Hepatic stellate cell (primary cell): ENCODE measurements around the gene RBM47.

Source experiments
- DNase-seq: peaks from one replicate; pipeline ENCODE4 v3.0.0; 2011; ENCODE audit warnings: low spot score

RBM47 gene

DNA sequence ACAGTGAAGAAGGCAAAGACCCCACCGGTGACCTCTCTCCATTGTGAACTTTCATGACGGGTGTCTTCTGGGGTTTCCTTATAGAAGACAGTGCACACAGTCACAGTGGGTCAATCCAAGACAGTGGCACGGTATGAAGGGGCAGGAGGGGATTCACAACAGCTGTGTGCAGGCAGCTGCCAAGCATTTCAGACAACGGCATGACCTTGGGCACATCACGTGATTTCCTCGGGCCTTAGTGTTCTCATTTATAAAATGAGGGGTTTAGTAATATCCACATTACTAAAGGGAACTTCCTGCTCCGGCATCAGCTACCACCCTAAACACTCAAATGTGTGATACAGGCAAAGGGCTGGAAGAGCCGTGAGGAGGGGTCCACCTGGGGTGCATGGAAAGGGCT lies 42.9 kb downstream of the RBM47 start:
- no peak for DNase-seq

DNA sequence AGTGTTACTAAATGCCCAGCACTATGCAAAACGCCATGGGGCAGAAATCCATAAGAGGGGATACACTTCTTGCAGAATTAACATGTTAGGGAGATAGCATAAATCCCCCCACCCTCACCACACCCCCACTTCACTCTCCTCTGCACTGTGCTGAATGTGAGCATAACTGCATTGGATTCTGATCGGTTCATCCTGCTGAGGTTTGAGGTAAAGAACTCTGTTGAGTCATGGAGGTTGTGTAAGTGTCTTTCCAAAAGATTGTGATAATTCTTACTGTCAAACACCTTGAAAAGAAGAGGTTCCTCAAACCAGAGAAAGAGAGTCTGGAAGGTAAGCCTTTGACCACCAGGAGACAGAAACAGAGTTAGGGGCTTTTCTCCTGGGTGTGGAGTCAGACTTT lies 43.6 kb downstream of the RBM47 start:
- no peak for DNase-seq

DNA sequence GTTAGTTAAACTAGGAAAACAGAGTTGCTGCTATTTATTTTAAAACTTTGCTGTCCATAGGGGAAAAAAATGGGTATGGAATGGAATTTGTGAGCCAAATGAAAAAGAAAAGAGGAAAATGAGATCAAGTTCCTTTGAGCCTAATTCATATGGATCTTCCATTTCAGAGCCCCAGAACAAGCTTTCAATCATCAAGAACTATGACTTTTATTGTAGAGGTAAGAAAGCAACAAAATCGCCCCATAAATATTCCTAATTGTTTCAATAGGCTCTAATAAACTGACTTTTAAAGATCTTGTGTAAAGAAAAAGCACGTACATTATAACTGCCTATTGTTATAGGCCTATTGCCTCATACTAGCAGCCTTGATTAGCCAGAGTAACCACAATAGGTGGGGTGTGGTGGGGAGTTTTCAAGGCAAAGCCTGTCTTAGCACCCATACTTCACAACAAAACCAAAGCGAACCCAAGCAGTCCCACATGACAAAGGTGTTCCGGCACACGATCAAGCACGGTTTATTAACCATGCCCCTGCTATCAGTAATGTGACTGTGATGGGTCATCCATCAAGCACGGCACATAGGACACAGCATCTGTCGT lies 44.4 kb downstream of the RBM47 start:
- DNase-seq, result no peak

DNA sequence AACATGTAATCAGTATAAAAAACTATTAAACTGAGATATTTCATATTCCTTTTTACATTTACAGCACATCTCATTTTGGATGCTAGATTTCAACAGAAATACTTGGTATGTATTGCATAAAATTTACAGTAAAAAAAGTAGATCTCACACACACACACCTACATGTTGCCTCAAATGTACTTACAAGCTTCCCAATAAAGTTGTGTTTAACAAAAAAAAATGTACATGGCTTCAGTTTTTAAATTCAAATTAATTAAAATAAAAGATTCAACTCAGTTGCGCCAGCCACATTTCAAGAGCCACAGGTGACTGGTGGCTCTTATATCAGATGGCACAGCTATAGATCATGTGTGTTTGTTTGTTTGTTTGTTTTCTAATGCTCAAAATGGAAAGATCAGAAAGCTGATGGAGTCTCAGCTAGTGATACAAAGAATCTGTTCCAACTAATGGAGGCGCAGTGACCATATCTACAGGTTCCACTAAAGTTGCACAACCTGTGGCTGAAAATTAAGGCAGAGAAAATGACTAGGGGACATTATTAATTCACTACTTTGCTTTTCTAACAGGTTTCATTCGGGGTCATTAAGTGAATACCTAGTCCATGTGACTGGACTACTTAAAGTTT lies 45.0 kb downstream of the RBM47 start:
- no peak for DNase-seq

DNA sequence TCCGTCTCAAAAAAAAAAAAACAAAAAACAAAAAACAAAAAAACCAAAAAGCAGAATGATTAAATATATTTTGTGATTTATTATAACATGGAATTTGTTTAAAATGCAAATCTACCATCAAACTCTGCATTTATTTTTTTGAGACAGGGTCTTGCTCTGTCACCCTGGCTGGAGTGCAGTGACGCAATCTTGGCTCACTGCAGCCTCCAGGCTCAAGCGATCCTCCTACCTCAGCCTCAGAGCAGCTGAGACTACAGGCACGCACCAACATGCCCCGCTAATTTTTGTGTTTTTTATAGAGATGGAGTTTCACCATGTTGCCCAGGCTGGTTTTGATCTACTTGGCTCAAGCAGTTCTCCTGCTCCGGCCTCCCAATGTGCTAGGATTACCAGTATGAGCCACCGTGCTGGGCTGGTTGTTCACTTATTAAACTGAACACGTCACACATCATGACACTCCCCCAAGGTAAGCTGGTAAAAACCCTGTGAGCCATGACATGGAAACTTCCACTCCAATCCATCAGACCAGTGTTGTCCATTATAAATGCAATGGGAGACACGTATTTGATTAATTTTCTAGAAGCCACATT lies 45.7 kb downstream of the RBM47 start:
- no peak for DNase-seq

DNA sequence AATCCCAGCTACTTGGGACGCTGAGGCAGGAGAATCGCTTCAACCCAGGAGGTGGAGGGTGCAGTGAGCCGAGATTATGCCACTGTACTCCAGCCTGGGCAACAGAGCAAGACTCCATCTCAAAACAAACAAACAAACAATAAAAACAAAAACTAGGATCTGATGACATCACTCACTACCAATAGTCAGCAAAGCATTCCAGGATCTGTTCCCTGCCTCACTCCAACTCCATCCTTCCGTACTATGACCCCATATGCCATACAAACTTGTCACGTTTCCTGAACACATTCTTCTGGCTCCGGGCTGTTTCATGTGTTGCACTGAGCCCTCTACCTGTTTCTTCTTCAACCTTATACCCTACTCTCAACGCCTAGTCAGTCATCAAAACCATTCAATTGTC lies 47.3 kb downstream of the RBM47 start:
- no peak for DNase-seq

DNA sequence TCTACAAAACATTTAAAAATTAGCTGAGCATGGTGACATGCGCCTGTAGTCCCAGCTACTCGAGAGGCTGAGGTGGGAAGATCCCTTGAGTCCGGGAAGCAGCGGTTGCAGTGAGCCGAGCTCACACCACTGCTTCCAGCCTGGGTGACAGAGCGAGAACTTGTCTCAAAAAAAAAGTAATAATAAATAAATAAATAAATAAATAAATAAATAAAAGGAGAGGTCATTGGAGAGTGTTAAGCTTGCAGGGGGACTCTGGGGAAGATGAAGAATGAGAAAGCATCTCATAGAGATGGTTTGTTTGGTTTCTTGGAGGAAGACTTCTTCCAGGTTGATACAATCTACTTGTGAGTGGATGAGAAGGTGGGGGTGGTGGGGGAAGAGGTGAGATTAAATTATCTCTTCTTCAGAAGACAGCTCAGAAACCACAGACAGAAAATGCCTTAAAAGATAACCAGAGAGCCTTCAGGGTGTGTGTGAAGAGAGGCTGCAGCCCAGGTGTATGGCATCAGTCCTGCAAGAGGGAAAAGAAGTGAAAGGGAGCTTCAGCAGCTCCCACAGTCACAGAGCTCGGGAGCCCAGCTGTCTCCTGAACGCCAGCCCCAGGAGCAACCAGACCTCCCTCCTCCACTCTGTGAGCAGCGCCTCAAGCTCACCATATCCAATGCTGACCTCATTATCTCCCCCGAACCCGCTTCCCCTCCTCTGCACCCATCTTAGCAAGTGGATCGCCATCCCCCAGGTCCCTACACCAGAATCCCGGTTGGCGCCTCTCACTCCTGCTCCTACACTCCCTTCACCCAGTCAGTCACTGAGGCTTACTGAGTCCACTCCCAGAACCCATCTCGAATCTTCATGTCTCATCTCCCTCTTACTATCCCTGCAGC lies 48.2 kb downstream of the RBM47 start:
- DNase-seq, result no peak

DNA sequence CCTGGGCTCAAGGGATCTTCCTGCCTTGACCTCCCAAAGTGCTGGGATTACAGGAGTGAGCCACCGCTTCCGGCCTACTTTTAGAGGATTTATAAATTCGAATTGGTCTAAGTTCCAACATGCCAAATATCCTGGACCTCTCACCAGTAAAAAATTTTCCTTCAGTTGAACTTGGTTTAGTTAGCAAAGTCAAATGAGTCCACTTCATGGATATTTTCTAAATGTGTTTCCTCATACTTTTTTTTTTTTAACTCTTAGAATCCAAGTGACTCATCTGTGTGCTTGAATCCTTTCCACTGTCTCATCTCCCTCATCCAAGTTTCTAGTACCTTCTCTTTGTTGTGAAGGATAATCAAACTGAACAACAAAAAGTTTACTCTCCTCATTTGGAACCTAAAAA lies 49.7 kb downstream of the RBM47 start:
- DNase-seq, result no peak

DNA sequence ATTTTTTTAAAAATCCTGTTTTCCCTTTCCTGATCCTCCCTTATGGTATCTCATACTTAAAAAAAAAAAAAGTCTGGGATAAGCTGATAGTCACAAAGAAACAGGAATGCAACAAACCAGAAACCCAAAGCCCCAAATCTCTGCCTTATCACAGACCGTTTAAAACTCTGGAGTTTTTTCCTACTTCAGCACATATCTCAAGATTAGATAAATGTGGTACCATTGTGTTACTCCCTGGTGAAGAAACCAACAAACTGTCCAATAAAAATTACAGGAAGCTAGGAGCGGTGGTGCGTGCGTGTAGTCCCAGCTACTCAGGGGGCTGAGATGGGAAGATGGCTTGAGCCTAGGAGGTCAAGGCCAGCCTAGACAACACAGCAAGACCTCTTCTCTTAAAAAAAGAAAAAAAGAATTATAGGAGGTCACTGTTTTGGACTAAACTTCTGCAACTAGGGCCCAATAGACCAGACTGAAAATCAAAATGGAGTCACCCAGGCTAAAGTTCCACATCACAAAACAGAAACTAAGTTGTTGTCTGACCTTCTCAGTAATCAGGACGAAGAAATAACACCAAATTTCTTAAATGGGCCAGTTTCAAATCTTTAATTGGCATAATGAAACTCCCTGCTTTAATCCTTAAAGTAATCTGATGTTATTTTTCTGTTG lies 51.9 kb downstream of the RBM47 start:
- no peak for DNase-seq

DNA sequence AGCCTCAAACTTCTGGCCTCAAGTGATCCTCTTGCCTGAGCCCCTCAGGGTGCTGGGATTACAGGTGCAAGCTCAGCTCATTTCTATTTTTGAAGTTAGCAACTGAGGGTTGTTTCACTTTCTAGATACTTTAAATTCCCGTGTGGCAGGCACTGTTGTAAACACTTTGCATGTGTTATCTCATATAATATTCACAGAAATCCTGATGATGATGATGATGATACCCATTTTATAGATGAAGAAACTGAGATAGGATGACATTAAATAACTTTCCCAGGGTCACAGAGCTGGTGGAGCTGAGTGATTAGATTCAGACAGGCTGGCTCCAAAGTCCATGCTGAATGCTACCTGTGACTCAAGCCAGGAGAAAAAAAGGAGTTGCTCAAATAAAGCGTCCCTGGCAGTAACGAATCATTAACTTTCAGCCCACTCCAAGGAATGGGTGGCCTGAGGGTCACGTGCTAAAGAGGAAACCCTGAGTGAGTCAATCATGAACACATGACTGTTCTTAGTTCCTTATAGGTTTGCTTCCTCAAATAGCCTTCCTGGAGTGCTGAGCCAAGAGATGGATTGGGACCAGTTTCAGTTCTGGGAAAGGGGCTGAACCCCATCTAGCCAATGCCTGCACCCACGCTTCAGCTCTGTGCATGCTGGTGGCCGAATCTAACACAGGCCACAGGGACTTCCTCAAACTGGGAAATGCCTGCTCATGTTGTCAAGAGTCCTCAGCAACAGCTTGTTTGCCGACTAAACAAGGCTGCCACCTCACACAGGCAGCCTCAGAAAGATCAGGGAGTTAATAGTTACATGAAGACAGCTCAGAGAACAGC lies 52.8 kb downstream of the RBM47 start:
- no peak for DNase-seq

DNA sequence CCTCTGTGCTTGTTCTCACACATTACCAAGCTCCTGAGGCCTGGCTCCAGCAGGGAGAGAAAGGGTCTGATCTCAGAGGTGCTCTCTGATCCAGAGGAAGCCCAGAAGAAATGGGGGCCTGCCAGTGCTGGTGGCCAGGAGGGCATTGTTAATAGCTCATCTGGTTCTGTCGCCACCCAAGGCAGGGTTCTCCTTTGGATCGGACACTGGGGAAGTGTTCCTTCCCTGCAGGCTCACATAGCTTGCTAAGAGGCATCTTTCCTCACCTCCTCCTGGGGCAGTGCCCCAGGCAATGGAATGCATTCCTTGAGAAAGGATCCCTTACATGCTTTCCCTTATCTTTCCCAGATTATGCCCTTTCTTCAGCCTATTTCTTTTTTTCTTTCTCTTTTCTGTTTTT lies 53.8 kb downstream of the RBM47 start:
- no peak for DNase-seq

DNA sequence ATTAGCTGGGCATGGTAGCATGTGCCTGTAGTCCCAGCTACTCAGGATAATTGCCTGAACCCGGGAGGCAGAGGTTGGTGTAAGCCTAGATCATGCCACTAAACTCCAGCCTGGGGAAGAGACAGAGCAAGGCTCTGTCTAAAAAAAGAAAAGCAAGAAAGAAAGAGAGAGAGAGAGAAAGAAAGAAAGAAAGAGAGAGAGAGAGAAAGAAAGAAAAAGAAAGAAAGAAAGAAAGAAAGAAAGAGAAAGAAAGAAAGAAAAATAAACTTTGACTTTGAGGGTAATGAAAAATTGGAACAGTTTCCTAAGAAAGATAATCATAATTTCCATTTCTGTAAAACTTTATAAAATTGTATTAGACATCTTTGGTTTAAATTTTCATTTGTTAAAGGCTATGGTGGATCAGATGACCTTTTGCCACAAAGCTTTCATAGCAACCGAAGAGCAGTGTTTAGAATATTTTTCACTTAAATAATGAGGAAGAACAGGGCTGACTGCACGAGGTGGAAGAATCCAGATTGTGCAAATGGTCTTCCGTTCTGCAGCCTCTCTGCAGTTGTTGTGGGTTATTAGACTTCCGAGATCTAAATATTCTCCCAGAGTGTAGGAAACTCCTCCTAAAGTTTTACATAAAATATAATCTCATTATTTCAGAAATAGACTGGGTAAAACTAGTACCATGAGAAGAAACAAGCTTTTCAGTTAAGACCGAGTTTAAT lies 55.9 kb downstream of the RBM47 start:
- DNase-seq, result no peak

DNA sequence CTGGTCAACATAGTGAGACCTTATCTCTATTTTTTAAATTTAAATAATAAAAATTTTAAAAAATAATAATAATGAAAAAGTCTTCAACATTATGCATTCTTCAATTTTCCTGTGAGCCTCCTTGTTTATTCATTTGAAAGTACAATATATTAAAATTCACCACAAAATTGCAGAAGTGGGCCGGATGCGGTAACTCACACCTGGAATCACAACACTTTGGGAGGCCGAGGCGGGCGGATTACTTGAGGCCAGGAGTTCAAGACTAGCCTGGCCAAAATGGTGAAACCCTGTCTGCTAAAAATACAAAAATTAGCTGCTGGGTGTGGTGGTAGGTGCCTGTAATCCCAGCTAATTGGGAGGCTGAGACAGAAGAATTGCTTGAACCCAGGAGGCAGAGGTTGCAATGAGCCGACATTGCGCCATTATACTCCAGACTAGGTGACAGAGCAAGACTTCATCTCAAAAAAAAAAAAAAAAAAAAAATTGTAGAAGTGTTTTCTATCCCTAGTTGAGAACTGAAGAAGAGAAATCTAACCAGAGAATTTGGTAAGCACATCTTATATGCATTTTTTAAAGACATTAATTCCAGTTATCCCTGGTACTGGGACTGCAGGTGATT lies 56.9 kb downstream of the RBM47 start:
- DNase-seq, result no peak

DNA sequence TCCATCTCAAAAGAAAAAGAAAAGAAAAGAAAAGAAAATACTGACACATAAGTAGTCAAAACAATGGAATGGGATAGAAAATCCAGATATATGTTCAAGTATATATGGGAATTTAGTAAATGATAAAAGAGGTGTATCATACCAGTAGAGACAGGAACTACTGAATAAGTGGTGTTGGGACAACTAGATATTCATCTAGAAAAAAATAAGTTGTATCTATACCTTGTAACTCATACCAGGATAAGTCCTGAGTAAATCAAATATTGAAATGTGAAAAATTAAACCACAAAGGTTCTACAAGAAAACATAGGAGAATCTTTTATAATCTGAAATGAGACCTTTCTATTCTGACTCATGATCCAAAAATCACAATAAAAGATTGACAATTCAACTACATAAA lies 58.5 kb downstream of the RBM47 start:
- DNase-seq, result no peak

DNA sequence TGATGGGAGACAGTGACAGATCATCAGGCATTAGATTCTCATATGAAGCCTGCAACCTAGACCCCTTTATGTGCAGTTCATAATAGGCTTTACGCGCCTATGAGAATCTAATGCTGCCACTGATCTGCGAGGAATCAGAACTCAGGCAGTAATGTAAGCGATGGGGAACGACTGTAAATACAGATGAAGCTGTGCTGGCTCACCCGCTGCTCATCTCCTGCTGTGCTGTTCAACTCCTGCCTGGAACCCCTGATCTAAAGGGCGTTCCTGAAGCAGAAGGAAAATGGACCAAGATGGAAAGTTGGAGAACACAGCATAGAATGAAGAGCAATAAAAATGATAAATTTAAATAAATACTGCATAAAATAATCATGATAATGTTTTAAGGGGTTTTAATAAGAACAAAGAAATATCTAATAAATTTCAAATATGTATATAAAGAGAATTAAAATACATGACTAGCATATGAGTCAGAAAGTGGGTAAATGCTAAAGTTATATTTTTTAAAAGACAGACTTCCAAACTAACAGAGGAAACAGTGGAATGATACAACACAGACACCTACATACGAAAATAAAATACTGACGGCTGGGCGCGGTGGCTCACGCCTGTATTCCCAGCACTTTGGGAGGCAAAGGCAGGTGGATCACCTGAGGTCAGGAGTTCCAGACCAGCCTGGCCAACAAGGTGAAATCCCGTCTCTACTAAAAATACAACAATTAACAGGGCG lies 59.2 kb downstream of the RBM47 start:
- DNase-seq, result no peak

DNA sequence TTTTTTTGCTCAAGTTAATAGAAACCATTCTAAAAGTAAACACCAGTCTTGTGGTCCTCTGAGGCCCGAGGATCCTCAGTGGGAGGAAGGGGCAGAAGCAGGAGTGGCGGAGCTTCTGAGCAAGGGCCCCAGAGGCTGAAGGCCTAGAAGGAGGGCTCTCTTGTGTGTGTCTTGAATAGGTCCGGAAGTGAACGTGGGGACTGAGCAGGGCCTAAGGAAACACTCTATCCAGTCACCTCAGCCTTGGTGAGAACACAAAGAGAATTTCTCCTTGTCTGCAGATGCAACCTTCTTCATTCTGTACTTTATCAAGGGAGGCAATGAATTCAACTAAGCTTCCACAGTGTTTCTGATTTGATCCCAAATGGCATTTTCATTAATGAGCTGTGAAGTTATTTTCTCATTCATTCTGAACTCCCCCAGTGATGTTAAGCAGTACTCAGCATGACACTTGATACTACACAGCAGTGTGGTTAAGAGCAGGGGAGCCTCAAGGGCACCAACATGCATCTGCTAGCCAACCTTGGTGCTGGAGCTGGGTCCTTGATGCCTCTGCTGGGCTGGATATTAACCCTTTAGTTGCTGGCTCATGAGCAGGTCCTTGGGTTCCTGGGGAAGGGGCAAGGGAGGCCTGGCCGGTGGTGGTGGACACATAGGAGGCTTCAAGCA lies 64.7 kb downstream of the RBM47 start:
- no peak for DNase-seq

DNA sequence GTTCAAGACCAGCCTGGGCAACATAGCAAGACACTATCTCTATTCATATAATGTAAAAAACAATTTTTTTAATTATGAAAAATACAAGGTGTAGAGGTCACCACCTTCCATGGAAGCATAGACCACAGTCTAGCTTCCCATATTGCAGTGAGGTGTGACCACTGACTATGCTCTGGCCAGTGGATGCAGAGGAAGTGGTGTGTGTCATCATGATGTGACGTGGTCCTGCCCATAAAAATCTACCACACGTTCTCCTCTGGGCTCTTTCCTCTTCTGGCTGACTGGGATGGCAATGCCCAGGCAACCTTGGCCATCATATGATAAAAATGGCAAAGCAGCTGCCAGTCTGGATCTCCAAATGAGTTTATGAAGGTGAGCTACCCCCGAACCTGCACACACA lies 65.7 kb downstream of the RBM47 start:
- DNase-seq, result no peak

DNA sequence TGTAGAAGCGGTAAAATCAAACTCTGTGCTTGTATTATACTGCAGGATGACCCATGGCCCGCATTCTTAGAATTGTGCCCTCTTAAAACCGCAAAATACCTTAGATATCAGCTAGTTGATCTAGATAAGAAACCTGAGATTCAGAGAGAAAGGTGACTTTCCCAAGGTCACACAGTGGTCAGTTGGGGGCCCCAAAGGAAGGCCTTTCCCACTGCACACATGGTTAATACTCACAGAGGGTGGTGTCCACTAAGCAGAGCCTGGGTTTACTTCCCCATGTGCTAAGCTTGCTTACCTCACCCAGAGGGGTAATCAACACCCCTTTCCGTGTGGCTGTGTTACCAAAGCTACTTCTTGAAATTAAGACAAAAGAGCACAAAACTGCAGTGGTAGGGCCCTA lies 66.3 kb downstream of the RBM47 start:
- no peak for DNase-seq

DNA sequence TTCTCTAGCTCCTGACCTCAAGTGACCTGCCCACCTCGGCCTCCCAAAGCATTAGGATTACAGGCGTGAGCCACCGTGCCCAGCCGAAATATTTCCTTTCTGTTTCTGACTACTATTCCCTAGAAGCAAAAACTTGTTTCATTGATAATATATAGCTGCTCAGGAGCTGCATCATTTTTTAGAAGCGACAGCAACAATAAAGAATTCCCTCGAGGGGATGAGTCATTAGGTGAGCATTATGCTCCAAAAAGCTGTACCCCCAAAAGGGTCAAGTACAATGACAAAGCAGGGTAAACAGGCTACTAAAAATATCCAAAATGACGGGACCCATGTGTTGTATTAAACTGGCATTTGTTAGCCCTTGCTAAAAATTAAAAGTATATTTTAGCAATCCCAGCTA lies 67.0 kb downstream of the RBM47 start:
- DNase-seq, result no peak
